Body of pancreas (tissue), 4 donors: ENCODE measurements around the gene CACNA1C. TPM values are rescaled to one million over a fixed set of nuclear protein-coding genes. Genes with fewer than 3 reads are reported as not detected.

ENCODE experiments used
- ATAC-seq: fragments of 150-250 bp; one replicate; pipeline ENCODE4 v1.9.1; 2016
- DNase-seq, 4 donors: peaks; one replicate each; pipeline ENCODE4 v3.0.0-alpha.2; 2019
- H3K27ac ChIP-seq, 4 donors: fragments of 200-600 bp; sonication (generic); 1 replicate in 3 of 4; 2 replicates in 1 of 4; pipeline versions ENCODE4 v1.5.1 to v1.6.1; 2016 to 2019; ENCODE audit warnings: mild to moderate bottlenecking in 1 of 4, mixed read lengths in 1 of 4, moderate library complexity in 1 of 4
- H3K27me3 ChIP-seq, 2 donors: fragments of 200-600 bp; sonication (generic); one replicate each; pipeline ENCODE4 v1.6.0; 2016; ENCODE audit warnings: mild to moderate bottlenecking in 1 of 2
- H3K36me3 ChIP-seq, 2 donors: fragments of 200-600 bp; sonication (generic); replicated peaks in 1 of 2; 2 replicates each; pipeline ENCODE4 v1.5.1; 2016; ENCODE audit warnings: low read depth in 2 of 2; ENCODE audit not compliant: insufficient read depth in 1 of 2
- H3K4me1 ChIP-seq: fragments of 200-600 bp; sonication (generic); one replicate; pipeline ENCODE4 v1.6.0; 2016
- H3K4me3 ChIP-seq, 2 donors: fragments of 200-600 bp; sonication (generic); 1 replicate in 1 of 2; 2 replicates in 1 of 2; pipeline ENCODE4 v1.5.1; 2016 to 2019
- H3K9me3 ChIP-seq, 3 donors: fragments of 200-600 bp; sonication (generic); 1 replicate in 2 of 3; 2 replicates in 1 of 3; pipeline ENCODE4 v1.5.1; 2016
- POLR2A ChIP-seq, 3 donors: fragments of 450-650 bp; IDR thresholded peaks; one replicate each; pipeline ENCODE4 v1.6.1; 2016; ENCODE audit warnings: antibody characterized with exemption in 3 of 3, mild to moderate bottlenecking in 2 of 3
- WGBS, 2 donors: methylation state at CpG; one replicate each; pipeline ENCODE4 v1.1.5; 2017; 5-methylcytosine and 5-hydroxymethylcytosine counted together
- intact Hi-C: fragments of 100-400 bp; cut with DNase I; formaldehyde crosslinking; loops from one replicate; pipeline ENCODE4 v1.15.1; 2023
- total RNA-seq, 2 donors: library from RNA; depleted of rRNA; stranded (reverse); fragments of >200 nt; gene quantifications; one replicate each; pipeline ENCODE4 v1.1.0, GENCODE V29; 2016
- TF ChIP-seq, protein P1 (sequence below), 7 experiments: fragments of 450-650 bp in 4 of 7; fragments of 200-600 bp in 3 of 7; sonication (generic) in 3 of 7; IDR thresholded peaks; one replicate each; pipeline ENCODE4 v1.5.1; 2016 to 2019; ENCODE audit warnings: antibody characterized with exemption in 7 of 7

CACNA1C gene
- total RNA-seq, 2 donors from 2014 or later: 2.3 to 4.4 TPM

DNA sequence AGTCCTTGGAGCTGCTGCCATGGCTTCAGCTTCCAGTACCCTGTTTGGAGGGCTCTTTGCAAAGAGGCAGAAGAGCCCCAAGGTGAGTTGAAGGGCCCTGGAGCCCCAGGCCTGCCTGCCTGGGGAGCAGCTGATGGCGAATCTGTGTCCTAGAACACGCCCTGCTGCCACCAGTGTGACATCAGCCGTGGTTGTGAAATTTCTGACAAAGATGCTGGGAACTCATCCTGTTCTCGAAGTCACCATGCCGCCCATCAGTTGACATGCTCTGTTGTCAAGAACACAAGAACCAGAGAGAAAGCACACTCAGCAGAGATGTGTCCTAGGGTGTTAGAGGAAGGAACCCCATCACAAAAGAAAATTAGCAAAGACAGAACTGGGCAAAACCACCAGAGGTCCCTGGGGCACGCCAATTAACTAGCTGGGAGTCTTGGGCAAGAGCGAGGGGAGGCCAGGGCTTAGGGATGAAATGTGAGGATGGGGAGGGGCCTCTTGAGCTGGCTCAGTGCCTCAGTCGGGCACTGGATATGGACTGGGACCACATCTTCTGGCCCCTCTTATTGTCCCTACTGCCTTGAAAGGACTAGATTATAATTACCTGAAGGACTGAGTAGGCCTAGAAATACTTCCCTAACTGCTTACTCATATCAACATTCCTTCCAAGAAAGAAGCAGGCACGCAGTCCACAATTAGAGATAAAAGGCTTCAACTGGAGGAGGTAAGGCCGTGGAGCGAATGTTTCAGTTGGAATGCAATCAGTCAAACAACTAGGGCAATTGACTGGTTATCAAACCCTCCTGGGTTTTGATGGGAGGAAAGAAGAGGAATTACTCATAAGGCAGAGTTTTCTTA, 163.1 kb downstream of the CACNA1C start:
- Histone ChIP-seq H3K36me3 (no peaks in the 10 kb centered on the region), H3K9me3 (no peaks in the 10 kb centered on the region), H3K27me3 (no peaks in the 10 kb centered on the region), H3K4me1 (no peaks in the 10 kb centered on the region), H3K27ac (no peak overlapping the region), H3K4me3 (no peak overlapping the region)
- WGBS, 2 donors: 84 to 86% methylated on average over 9 to 11 of the region's 11 CpGs
- TF ChIP-seq, protein P1, sequence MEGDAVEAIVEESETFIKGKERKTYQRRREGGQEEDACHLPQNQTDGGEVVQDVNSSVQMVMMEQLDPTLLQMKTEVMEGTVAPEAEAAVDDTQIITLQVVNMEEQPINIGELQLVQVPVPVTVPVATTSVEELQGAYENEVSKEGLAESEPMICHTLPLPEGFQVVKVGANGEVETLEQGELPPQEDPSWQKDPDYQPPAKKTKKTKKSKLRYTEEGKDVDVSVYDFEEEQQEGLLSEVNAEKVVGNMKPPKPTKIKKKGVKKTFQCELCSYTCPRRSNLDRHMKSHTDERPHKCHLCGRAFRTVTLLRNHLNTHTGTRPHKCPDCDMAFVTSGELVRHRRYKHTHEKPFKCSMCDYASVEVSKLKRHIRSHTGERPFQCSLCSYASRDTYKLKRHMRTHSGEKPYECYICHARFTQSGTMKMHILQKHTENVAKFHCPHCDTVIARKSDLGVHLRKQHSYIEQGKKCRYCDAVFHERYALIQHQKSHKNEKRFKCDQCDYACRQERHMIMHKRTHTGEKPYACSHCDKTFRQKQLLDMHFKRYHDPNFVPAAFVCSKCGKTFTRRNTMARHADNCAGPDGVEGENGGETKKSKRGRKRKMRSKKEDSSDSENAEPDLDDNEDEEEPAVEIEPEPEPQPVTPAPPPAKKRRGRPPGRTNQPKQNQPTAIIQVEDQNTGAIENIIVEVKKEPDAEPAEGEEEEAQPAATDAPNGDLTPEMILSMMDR (IDR thresholded peaks at IDR 0.05): no peak
- no peak for TF ChIP-seq POLR2A (IDR thresholded peaks at IDR 0.05)
- intact Hi-C loops: no loop called here
- ATAC-seq (no peak), DNase-seq (no peak)

DNA sequence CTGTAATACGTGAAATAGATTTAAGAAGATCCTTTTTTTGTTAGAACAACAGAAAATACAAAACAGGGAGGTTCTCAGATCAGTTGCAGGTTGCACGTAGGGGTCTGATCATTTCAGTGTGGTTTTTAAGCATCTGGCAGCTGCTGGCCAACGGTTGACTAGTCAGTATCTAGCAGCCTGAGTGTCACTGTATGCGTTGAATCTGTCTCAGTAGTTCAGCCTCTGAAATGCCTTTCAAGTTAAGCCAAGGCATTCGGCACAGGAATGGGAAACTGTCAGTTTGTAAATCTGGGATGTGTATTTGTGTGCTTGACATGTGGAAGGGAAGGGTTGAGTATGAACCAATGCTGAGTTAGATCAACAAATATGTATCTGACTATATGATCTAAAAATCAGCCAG, 165.9 kb downstream of the CACNA1C start:
- Histone ChIP-seq H3K9me3 (no peaks in the 10 kb centered on the region), H3K4me3 (no peak overlapping the region), H3K27me3 (no peaks in the 10 kb centered on the region), H3K27ac (no peak overlapping the region), H3K36me3 (no peaks in the 10 kb centered on the region), H3K4me1 (no peaks in the 10 kb centered on the region)
- DNase-seq (no peak), ATAC-seq (no peak)
- TF ChIP-seq, protein P1 (IDR thresholded peaks at IDR 0.05): no peak
- TF ChIP-seq POLR2A (IDR thresholded peaks at IDR 0.05): no peak
- WGBS, 2 donors: 65 to 72% methylated on average over 5 of the region's 5 CpGs
- intact Hi-C loops: no loop called here

DNA sequence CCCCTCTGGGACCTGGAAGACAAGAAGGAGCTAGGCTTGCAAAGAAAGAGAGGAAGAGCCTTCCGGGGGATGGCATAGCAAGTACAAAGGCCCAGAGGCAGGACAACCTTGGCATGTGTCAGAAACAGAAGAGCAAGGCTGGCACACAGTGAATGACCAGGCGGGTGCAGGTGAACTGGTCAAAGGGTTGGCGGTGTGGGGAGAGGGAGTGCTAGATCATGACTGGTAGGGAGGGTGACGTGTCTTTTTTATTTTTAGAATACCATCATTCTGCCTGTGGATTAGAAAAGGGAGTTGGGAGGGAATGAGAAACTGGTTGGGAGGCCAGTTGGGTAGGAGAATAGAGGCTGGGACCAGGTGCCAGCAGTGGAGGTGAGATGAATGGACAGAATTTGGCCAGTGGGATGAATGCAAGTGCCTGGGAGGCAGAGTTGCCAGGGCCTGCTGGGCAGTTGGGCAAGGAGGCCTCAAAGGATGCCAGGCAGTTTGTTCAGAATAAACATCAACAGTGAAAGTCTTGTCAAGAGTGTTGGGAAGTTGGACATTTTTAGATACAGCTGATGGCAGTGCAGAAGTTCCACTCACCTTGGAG, 168.3 kb downstream of the CACNA1C start:
- ATAC-seq: no peak
- intact Hi-C loops: no loop called here
- no peaks in the 10 kb centered on the region for H3K27me3 ChIP-seq
- no peaks in the 10 kb centered on the region for H3K9me3 ChIP-seq
- DNase-seq: no peak
- no peak overlapping the region for H3K27ac ChIP-seq
- TF ChIP-seq, protein P1 (IDR thresholded peaks at IDR 0.05): no peak
- no peak for TF ChIP-seq POLR2A (IDR thresholded peaks at IDR 0.05)
- H3K36me3 ChIP-seq: no peaks in the 10 kb centered on the region
- H3K4me1 ChIP-seq: no peaks in the 10 kb centered on the region
- WGBS, 2 donors: 76% methylated on average over 4 of the region's 4 CpGs
- no peak overlapping the region for H3K4me3 ChIP-seq

DNA sequence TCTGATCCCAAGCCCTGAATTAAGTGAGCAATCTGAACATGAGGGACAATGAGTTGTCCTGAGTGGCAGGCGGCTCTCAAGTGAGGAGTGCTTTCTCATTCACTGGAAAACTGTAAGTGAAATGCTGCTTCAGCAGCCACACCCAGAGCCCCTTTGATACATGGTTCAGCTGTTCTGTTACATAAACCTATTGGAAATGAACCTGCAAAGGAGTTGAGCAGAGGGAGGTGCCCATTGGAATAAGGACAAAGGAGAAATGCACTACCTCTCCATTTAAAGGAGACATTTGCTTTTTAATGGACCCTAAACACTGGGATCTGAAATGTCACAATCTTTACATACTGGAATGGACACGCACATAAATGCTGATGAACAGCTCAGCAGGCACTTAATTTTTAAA, 169.9 kb downstream of the CACNA1C start:
- Histone ChIP-seq H3K36me3 (no peaks in the 10 kb centered on the region), H3K4me1 (no peaks in the 10 kb centered on the region), H3K4me3 (no peak overlapping the region), H3K27me3 (no peaks in the 10 kb centered on the region), H3K9me3 (no peaks in the 10 kb centered on the region), H3K27ac (no peak overlapping the region)
- DNase-seq: no peak
- no peak for TF ChIP-seq POLR2A (IDR thresholded peaks at IDR 0.05)
- TF ChIP-seq, protein P1 (IDR thresholded peaks at IDR 0.05): no peak
- WGBS, 2 donors: 62 to 84% methylated on average over 2 of the region's 2 CpGs
- intact Hi-C loops: no loop called here
- no peak for ATAC-seq
